HG03342 (cell line): ENCODE measurements around the gene MVB12B.

Source experiments
- ATAC-seq: cut with Tn5 transposase; IDR thresholded peaks from one replicate; pipeline ENCODE4 v1.9.1; 2021; ENCODE audit warnings: mild to moderate bottlenecking, moderate library complexity; ENCODE audit not compliant: unreplicated experiment

MVB12B gene

GRCh38 chr9:126357074-126357473 is 30.4 kb downstream of the MVB12B start:
- no peak for ATAC-seq

- no peak for ATAC-seq
These were observed 33.4 kb downstream of the MVB12B start for GRCh38 chr9:126360073-126360472.

GRCh38 chr9:126361810-126362238 is 35.2 kb downstream of the MVB12B start:
- no peak for ATAC-seq

GRCh38 chr9:126363250-126363649 is 36.6 kb downstream of the MVB12B start:
- ATAC-seq: no peak

DNA sequence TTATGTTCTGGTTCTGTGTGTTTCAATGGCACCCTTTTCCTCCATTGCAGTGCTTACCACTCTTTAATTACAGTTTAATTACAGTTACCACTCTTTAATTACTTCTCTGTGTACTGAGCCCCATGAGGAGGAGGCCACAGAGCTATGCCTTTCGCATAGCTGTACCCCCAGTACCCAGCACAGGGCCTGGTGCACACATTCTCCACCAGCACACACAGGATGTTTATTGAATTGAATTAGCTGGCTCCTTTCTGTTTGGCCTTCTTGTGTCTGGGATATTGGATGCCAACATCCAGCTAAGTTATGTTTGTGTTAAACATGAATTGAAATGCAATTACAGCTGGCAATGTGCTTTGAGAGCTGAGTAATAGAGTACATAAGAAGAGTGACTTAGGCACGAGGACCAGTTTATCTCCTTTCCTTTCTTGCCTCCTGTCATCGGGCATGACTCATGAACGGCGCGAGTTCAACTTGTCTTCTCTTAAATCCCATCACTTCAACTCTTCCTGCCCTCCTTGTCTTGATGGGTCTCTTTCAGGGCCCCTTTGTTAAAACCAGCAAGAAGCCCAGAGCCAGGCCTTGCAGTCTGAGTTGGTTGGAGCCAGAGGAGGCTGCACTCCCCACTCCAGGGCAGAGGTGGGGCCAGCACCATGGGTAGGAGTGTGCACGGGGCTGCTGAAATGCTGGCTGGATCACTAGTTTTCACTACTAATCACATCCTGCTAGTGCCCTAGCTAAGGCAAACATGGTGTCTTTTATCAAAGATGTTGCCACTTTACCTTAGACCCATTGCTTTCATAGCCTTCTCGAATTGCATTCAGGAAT is 37.4 kb downstream of the MVB12B start:
- ATAC-seq: no peak

GRCh38 chr9:126365780-126366179 is 39.2 kb downstream of the MVB12B start:
- ATAC-seq: no peak

DNA sequence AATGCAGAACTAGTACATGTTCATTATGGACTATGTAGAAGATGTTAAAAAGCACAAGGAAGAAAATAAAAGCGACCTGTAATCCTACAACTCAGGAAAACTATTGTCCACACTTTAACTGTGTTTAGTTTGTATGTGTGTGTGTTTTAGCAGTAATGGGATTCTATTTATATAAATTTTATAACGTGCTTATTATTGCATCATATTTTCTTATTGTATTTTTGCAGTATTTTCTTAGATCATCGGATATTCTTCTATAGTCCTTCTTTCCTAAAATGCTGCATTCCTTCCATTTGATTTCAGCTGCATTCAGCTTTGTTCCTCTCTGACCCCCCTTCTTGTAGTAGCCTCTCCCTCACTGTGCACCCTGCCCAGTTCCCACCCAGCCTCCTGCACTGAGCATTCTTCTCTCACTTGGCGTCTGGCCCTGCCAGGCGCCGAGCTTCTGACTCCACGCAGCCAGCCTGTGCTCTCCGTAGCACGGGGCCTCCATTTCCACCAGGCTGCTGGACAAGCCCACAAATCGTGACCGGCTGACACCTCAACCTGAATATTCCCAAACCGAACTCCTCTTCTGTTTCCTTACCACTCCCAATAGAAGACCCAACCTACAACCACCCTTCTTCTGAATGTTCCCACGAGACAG is 39.9 kb downstream of the MVB12B start:
- no peak for ATAC-seq

- no peak for ATAC-seq
These were observed 40.5 kb downstream of the MVB12B start for GRCh38 chr9:126367139-126367538.

- no peak for ATAC-seq
These were observed 41.0 kb downstream of the MVB12B start for GRCh38 chr9:126367616-126368015.

GRCh38 chr9:126368020-126368419 is 41.4 kb downstream of the MVB12B start:
- ATAC-seq: no peak

- ATAC-seq: no peak
These were observed 44.6 kb downstream of the MVB12B start for GRCh38 chr9:126371007-126371870.

DNA sequence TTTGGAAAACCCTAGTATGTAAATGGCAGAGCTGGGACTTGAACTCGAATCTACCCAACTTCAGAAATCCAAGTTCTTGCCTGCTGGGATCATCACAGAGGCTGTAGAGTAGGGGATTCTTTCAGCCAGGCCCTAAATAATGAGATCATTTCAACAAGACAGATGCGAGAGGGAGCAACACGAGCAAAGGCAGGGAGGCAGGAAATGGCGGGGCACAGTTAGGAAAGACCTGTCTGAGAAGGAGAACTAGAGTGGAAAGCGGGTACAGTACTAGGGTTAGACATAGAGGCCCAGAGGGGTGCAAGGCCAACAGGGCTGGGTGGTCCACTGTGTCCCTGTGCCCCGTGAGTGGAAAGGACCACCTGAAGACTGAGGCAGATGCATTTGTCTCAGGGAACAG is 46.1 kb downstream of the MVB12B start:
- no peak for ATAC-seq

- ATAC-seq: no peak
These were observed 46.6 kb downstream of the MVB12B start for GRCh38 chr9:126373241-126373640.

DNA sequence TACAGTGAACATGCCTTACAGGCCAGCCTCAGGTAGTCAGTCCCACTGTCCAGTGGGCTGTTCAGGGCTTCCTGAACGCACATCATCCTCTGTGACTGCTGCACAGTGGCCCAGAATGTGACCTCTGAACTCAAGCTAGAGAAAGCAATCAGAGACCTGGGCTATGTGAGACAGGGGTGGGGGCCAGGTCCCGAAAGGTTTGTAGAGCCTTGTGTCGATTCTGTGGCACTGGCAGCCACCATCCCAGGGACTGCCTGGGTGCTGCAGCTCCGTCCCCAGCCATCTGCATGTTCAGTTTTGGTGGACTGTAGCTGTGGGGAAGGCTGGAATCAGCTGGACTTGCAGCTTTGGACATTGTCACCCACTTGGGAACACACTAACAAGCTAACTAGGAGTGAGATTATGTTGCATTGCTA is 47.7 kb downstream of the MVB12B start:
- ATAC-seq: no peak

DNA sequence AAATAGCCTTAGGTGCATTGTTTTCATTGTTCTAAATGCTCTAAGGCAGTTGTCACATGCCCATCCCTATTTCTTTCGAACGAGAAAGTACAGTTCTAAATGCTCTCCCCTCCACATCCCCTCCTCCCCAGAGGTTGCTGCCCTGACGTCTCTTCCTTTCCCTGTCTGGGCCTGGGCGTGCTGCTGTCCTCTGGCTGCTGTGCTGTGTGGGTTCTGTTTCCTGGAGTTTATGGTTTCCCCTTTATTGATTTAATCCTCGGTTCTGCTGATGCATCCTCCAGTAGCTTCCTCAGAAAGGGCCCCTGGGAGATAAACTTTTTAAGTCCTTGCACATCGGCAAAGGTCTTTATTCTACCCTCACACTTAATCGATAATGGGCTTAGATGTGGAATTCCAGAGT is 48.8 kb downstream of the MVB12B start:
- no peak for ATAC-seq

DNA sequence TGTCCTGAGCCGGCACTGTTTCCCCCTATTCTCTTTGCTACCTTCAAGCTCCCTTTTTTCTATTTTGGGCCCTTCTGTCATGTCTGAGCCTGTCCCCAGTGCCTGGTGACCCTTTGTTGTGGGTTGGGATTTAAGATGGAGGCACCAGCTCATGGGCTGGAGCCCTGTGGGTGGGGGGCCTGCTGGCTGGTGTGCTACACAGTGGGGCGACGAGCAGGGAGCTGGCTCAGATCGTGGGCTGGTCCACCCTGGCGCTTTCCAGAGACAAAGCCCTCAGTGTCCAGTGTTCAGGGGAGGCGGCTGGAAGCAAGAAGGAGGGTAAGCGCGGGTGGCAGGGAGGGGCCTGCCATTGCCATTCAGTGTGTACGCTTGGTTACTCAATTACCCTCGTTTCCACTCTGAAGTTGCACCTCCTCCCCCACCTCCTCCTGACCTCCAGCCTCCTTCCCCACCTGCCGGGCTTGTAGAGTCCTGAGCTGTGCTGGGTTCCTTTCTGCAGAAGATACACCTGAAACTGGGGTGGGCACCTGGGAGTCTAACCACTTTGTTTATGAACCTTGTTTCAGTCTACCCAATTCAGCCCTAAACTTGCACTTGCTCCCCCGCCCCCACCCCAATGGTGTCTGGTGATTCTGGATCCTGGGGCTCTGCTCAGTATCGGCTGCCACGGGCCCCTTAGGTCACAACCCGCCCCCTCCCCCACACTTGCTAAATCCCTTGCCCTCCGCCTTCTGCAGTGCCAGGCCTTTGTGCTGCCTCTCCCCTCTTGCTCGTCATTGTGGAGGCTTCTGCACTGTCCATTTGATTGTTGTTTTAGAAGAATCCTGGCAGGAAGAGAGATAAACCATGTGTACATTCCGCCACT is 49.9 kb downstream of the MVB12B start:
- ATAC-seq: no peak

- ATAC-seq: no peak
These were observed 50.5 kb downstream of the MVB12B start for GRCh38 chr9:126377176-126377509.

DNA sequence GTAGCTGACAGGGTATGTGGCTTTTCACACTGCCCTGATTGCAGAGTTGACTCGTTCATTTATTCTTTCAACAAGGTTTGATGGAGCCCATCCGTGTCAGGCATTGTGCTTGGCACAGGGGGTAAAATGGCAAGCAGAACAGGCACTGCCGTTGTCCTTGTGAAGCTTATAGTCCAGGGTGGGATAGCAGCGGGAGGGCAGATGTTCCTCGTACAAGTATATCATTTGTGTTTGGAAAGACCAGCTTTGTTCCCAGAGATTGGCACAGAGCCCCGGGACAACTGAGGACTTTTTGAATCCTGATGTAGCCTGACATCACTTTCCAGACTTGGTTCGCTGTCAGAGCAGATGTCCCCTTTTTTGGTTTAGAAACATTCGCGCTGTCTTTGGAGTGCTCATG is 50.9 kb downstream of the MVB12B start:
- ATAC-seq: no peak

GRCh38 chr9:126378761-126379160 is 52.1 kb downstream of the MVB12B start:
- no peak for ATAC-seq

DNA sequence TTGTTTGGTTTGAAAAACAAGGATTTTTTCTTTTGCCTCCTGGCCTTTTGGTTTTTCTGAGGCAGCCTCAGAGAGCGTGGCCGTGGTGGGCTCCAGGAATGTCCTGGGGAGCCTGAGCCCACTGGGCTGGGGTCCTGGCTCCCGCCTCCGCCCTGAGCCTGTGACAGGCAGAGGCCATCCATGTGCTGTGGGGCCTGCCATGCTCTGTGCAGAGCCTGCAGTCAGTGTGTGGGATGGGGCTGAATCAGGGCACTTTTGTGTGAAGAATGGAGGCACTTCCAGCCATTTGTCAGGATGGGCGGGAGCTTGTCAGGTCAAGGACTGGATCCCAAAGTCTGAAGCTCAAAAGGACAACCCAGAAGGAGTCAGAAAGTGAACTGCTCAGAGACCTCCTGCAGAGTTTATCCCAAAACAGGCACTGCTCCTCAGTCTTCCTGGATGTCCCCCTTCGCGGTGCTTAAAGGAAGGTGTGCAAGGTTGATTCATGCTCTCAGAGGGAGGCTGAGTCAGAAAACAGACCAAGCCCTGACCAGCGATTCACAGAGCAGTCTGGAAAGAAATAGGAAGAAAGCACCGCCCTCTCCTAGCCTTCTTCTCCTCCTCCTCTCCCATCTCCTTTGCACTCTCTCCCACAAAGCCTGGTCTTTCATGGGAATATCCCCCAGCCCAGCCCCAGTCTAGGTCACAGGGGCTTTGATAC is 53.2 kb downstream of the MVB12B start:
- ATAC-seq: no peak
